Measurements from ENCODE around the gene MRPL33. TPM values are rescaled to one million over a fixed set of nuclear protein-coding genes. Genes with fewer than 3 reads are reported as not detected.

Gene MRPL33
- polyA plus RNA-seq, 1 donor from 2014 or later, result 406 TPM

- TF ChIP-seq RAD21 (conservative IDR thresholded peaks at IDR 0.05) (no peak), CTCF (IDR thresholded peaks at IDR 0.05; ENCODE audit: poor library complexity, severe bottlenecking) (no peak), EP300 (conservative IDR thresholded peaks at IDR 0.05; ENCODE audit: poor library complexity, severe bottlenecking) (no peak), EZH2 (IDR thresholded peaks at IDR 0.05; ENCODE audit: borderline replicate concordance, insufficient read depth, low read length, poor library complexity, severe bottlenecking) (no peak), POLR2AphosphoS5 (IDR thresholded peaks at IDR 0.05) (no peak), MXI1 (conservative IDR thresholded peaks at IDR 0.05; ENCODE audit: poor library complexity, severe bottlenecking) (no peak), SMC3 (conservative IDR thresholded peaks at IDR 0.05; ENCODE audit: poor library complexity) (no peak), TAF1 (IDR thresholded peaks at IDR 0.05; ENCODE audit: low read depth) (no peak)
- no peak overlapping the region for H3K4me3 ChIP-seq (ENCODE audit: low read length)
- H3K27me3 ChIP-seq (ENCODE audit: insufficient read depth, low read depth, low read length), result no peaks in the 10 kb centered on the region
- no peak overlapping the region for H2AFZ ChIP-seq (ENCODE audit: low read depth, low read length)
- no peaks in the 10 kb centered on the region for H3K9me2 ChIP-seq (ENCODE audit: insufficient read depth, low read length)
- H3K79me2 ChIP-seq (replicated peaks; ENCODE audit: insufficient read depth, low read length), result peaks cover 17% of the 10 kb centered on the region
- H4K20me1 ChIP-seq (ENCODE audit: insufficient read depth), result no peaks in the 10 kb centered on the region
- no peaks in the 10 kb centered on the region for H3F3A ChIP-seq (ENCODE audit: insufficient read depth, low read length, poor library complexity, severe bottlenecking)
- no peak overlapping the region for H3K9ac ChIP-seq (ENCODE audit: low read length)
- no peaks in the 10 kb centered on the region for H3K36me3 ChIP-seq (ENCODE audit: insufficient read depth, low read length)
- H3K4me2 ChIP-seq (ENCODE audit: low read length), result no peak overlapping the region
- H3K27ac ChIP-seq (ENCODE audit: low read length), result no peak overlapping the region
- H3K9me3 ChIP-seq (ENCODE audit: low read length), result no peaks in the 10 kb centered on the region
Observed at GRCh38 chr2:27781496-27781895, 10.0 kb downstream of the MRPL33 start.

DNA sequence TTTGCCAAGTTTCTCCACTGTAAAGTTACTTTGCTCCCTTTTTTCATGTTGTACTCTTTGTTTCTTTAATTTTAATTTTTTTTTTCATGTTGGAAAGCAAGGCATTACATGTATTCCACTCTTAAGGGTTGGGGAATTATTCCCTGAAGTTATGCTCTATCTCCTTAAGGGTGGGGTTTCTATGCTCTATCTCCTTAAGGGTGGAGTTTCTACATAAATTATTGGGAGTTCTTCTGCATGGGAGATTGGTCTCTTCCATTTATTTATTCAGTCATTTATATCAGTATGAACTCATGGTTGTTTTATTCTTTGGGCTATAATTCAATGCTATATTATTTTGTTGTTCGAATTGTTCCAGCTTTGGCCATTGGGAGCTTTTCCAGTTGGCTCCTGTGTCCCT is 11.2 kb downstream of the MRPL33 start:
- Histone ChIP-seq H3K27ac (ENCODE audit: low read length) (no peak overlapping the region), H2AFZ (ENCODE audit: low read depth, low read length) (no peak overlapping the region), H3K27me3 (ENCODE audit: insufficient read depth, low read depth, low read length) (no peaks in the 10 kb centered on the region), H4K20me1 (ENCODE audit: insufficient read depth) (no peaks in the 10 kb centered on the region), H3K36me3 (ENCODE audit: insufficient read depth, low read length) (no peaks in the 10 kb centered on the region), H3K4me3 (ENCODE audit: low read length) (no peak overlapping the region), H3K79me2 (replicated peaks; ENCODE audit: insufficient read depth, low read length) (peaks cover 6% of the 10 kb centered on the region), H3K9ac (ENCODE audit: low read length) (no peak overlapping the region), H3K4me2 (ENCODE audit: low read length) (no peak overlapping the region), H3K9me2 (ENCODE audit: insufficient read depth, low read length) (no peaks in the 10 kb centered on the region), H3F3A (ENCODE audit: insufficient read depth, low read length, poor library complexity, severe bottlenecking) (no peaks in the 10 kb centered on the region), H3K9me3 (ENCODE audit: low read length) (no peaks in the 10 kb centered on the region)
- TF ChIP-seq CTCF (IDR thresholded peaks at IDR 0.05; ENCODE audit: poor library complexity, severe bottlenecking) (no peak), TAF1 (IDR thresholded peaks at IDR 0.05; ENCODE audit: low read depth) (no peak), EP300 (conservative IDR thresholded peaks at IDR 0.05; ENCODE audit: poor library complexity, severe bottlenecking) (no peak), MXI1 (conservative IDR thresholded peaks at IDR 0.05; ENCODE audit: poor library complexity, severe bottlenecking) (no peak), POLR2AphosphoS5 (IDR thresholded peaks at IDR 0.05) (no peak), RAD21 (conservative IDR thresholded peaks at IDR 0.05) (no peak), EZH2 (IDR thresholded peaks at IDR 0.05; ENCODE audit: borderline replicate concordance, insufficient read depth, low read length, poor library complexity, severe bottlenecking) (no peak), SMC3 (conservative IDR thresholded peaks at IDR 0.05; ENCODE audit: poor library complexity) (no peak)
- TF ChIP-seq, protein P1, sequence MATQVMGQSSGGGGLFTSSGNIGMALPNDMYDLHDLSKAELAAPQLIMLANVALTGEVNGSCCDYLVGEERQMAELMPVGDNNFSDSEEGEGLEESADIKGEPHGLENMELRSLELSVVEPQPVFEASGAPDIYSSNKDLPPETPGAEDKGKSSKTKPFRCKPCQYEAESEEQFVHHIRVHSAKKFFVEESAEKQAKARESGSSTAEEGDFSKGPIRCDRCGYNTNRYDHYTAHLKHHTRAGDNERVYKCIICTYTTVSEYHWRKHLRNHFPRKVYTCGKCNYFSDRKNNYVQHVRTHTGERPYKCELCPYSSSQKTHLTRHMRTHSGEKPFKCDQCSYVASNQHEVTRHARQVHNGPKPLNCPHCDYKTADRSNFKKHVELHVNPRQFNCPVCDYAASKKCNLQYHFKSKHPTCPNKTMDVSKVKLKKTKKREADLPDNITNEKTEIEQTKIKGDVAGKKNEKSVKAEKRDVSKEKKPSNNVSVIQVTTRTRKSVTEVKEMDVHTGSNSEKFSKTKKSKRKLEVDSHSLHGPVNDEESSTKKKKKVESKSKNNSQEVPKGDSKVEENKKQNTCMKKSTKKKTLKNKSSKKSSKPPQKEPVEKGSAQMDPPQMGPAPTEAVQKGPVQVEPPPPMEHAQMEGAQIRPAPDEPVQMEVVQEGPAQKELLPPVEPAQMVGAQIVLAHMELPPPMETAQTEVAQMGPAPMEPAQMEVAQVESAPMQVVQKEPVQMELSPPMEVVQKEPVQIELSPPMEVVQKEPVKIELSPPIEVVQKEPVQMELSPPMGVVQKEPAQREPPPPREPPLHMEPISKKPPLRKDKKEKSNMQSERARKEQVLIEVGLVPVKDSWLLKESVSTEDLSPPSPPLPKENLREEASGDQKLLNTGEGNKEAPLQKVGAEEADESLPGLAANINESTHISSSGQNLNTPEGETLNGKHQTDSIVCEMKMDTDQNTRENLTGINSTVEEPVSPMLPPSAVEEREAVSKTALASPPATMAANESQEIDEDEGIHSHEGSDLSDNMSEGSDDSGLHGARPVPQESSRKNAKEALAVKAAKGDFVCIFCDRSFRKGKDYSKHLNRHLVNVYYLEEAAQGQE (IDR thresholded peaks at IDR 0.05; ENCODE audit: borderline replicate concordance), result no peak

Measured in neural cell (in vitro differentiated cells).